Glutamatergic neuron (in vitro differentiated cells): ENCODE data around the gene CBLIF. TPM values are rescaled to one million over a fixed set of nuclear protein-coding genes. Genes with fewer than 3 reads are reported as not detected.

ENCODE experiments used
- DNase-seq: peaks from one replicate; pipeline ENCODE4 v3.0.0; 2022
- H3K27ac Mint-ChIP-seq: one replicate; pipeline ENCODE4 v1.8.0; 2020; ENCODE audit warnings: mild to moderate bottlenecking, mixed read lengths, inconsistent platforms; ENCODE audit not compliant: unreplicated experiment
- H3K27me3 Mint-ChIP-seq: one replicate; pipeline ENCODE4 v1.8.0; 2020; ENCODE audit warnings: mild to moderate bottlenecking, moderate library complexity, mixed read lengths, inconsistent platforms; ENCODE audit not compliant: unreplicated experiment
- H3K36me3 Mint-ChIP-seq: one replicate; pipeline ENCODE4 v1.8.0; 2020; ENCODE audit warnings: mild to moderate bottlenecking, mixed read lengths, inconsistent platforms; ENCODE audit not compliant: unreplicated experiment
- H3K4me1 Mint-ChIP-seq: one replicate; pipeline ENCODE4 v1.8.0; 2020; ENCODE audit warnings: mild to moderate bottlenecking, low read depth, mixed read lengths, inconsistent platforms; ENCODE audit not compliant: unreplicated experiment
- H3K4me3 Mint-ChIP-seq: one replicate; pipeline ENCODE4 v1.8.0; 2020; ENCODE audit warnings: mild to moderate bottlenecking, mixed read lengths, inconsistent platforms; ENCODE audit not compliant: unreplicated experiment
- H3K9me3 Mint-ChIP-seq: one replicate; pipeline ENCODE4 v1.8.0; 2020; ENCODE audit warnings: mild to moderate bottlenecking, moderate library complexity, mixed read lengths, inconsistent platforms; ENCODE audit not compliant: unreplicated experiment
- total RNA-seq: library from RNA; stranded (reverse); fragmentation: NEBNext Ultra II Directional; extraction: Animal tissue kit (Norgen Biotek cat#: 25700); gene quantifications from one replicate; pipeline ENCODE4 v1.2.1, GENCODE V29; 2021; ENCODE audit not compliant: unreplicated experiment
- TF ChIP-seq, protein P1 (sequence below): fragments of 200-600 bp; sonication (generic); IDR thresholded peaks from one replicate; pipeline ENCODE4 v1.5.0; 2021; ENCODE audit not compliant: partially characterized antibody, unreplicated experiment

Gene CBLIF
- total RNA-seq, 1 donor from 2014 or later, result not detected

DNA sequence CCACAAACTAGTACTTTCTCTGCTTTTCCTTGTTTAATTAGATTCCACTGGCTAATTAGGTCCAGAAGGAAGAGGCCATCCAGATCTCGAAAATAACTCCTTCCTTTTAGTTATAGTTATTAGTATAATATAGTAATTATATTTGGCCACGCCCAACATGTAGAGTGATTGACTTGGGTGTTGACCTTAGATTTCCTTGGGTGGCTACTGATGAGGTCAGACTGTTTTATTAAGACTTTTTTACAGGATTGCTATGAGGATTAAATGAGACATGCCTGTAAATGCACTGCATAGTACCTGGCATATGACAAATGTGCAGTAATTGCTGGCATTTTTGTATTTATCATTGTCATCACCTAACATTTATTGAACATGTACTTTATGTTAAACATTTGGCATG is 63.2 kb downstream of the CBLIF start:
- Mint-ChIP-seq H3K4me3 (no peak overlapping the region), H3K36me3 (peaks cover 7% of the 10 kb centered on the region), H3K4me1 (peaks cover 8% of the 10 kb centered on the region), H3K27me3 (peaks cover 3% of the 10 kb centered on the region), H3K27ac (no peak overlapping the region), H3K9me3 (no peaks in the 10 kb centered on the region)
- no peak for DNase-seq
- TF ChIP-seq, protein P1, sequence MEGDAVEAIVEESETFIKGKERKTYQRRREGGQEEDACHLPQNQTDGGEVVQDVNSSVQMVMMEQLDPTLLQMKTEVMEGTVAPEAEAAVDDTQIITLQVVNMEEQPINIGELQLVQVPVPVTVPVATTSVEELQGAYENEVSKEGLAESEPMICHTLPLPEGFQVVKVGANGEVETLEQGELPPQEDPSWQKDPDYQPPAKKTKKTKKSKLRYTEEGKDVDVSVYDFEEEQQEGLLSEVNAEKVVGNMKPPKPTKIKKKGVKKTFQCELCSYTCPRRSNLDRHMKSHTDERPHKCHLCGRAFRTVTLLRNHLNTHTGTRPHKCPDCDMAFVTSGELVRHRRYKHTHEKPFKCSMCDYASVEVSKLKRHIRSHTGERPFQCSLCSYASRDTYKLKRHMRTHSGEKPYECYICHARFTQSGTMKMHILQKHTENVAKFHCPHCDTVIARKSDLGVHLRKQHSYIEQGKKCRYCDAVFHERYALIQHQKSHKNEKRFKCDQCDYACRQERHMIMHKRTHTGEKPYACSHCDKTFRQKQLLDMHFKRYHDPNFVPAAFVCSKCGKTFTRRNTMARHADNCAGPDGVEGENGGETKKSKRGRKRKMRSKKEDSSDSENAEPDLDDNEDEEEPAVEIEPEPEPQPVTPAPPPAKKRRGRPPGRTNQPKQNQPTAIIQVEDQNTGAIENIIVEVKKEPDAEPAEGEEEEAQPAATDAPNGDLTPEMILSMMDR, result no peak

DNA sequence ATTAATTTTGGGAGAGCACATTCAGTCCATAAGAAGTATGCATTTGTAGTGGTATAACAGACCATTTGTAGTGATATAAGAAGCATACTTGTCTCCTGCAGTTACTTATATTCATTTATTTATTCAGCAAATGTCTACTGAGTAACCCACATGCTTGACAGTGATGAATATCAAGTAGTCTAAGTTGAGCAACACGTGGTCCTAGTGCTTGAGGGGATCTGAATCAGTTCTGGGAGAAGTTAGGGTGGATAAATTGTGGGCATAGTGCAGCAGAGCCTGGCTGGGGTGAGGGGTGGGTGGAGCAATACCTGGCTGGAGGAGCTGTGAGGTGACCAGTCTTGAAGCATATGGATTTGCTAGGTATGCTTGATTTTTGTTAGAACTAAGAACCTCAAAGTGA is 65.8 kb downstream of the CBLIF start:
- H3K4me3 Mint-ChIP-seq, result no peak overlapping the region
- TF ChIP-seq, protein P1, result no peak
- peaks cover 5% of the 10 kb centered on the region for H3K36me3 Mint-ChIP-seq
- peaks cover 3% of the 10 kb centered on the region for H3K27me3 Mint-ChIP-seq
- peaks cover 8% of the 10 kb centered on the region for H3K4me1 Mint-ChIP-seq
- no peaks in the 10 kb centered on the region for H3K9me3 Mint-ChIP-seq
- no peak overlapping the region for H3K27ac Mint-ChIP-seq
- no peak for DNase-seq

Other genes starting within 250 kb of the CBLIF start
- gene OSBP, start 229.7 kb downstream of the CBLIF start, total RNA-seq, result 36.0 TPM
- gene PATL1, start 176.5 kb downstream of the CBLIF start, total RNA-seq, result 17.3 TPM
- gene OR10V1, start 131.7 kb downstream of the CBLIF start, total RNA-seq, result not detected
- gene STX3, start 90.1 kb downstream of the CBLIF start, total RNA-seq, result 42.1 TPM
- gene MRPL16, start 34.7 kb downstream of the CBLIF start, total RNA-seq, result 36.4 TPM
- not detected for gene TCN1, start 21.0 kb upstream of the CBLIF start, total RNA-seq
- not detected for gene OOSP3, start 33.3 kb upstream of the CBLIF start, total RNA-seq
- gene OOSP1, start 92.9 kb upstream of the CBLIF start, total RNA-seq, result 0.54 TPM
- gene OOSP4A, start 118.5 kb upstream of the CBLIF start, total RNA-seq, result not detected
- gene OOSP4B, start 171.7 kb upstream of the CBLIF start, total RNA-seq, result not detected
- gene OOSP2, start 194.9 kb upstream of the CBLIF start, total RNA-seq, result not detected
- gene MS4A3, start 211.2 kb upstream of the CBLIF start, total RNA-seq, result not detected
- not detected for gene MS4A2, start 243.2 kb upstream of the CBLIF start, total RNA-seq